ENCODE results near the gene GAD1.

The GAD1 gene

GRCh38 chr2:170897108-170897507 lies 80.4 kb downstream of the GAD1 start:
- DNase-seq: no peak

DNA sequence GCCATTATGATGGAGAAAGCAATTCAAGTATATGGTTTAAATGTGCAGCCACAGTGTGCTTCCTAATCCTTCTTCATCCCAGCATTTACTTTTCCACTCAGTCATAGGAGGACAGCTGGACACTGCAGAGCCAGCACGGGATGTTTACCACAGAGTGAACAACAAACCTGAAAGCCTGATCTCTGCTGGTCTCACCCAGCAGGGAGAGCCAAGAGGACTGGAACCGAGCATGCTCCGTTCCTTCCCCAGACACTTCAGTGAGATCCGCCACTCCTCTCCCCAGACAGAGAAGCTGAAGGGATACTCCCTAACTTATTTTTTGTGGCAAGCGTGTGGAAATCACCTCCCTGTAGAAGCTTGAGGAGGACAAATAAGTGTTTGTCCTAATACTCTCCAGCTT lies 89.2 kb downstream of the GAD1 start:
- no peak for DNase-seq

Data from SIG-M5 (cell line).